CD14-positive monocyte (primary cell): ENCODE data around the gene GJA4. TPM values are rescaled to one million over a fixed set of nuclear protein-coding genes. Genes with fewer than 3 reads are reported as not detected.
"Not testable (repeated sequence)": the region's sequence is repeated elsewhere in the genome, so short reads cannot be mapped to it uniquely, and the experiment has no call there.

ENCODE experiments used
- DNase-seq, 3 donors: peaks; one replicate each; pipeline ENCODE4 v3.0.0-alpha.2; 2011 to 2022
- H2AFZ ChIP-seq: 2 replicates; pipeline ENCODE4 v1.6.0; 2012; ENCODE audit warnings: mild to moderate bottlenecking, low read depth, low read length, inconsistent platforms; ENCODE audit not compliant: insufficient read depth, poor library complexity, severe bottlenecking
- H3K27ac ChIP-seq, 2 donors: 1 replicate in 1 of 2; 2 replicates in 1 of 2; pipeline ENCODE4 v1.5.1; 2012 to 2013; ENCODE audit warnings: low read length in 2 of 2, control low read depth in 1 of 2, inconsistent platforms in 1 of 2, low read depth in 1 of 2, mild to moderate bottlenecking in 1 of 2
- H3K27me3 ChIP-seq, 2 donors: one replicate each; pipeline versions ENCODE4 v1.6.0 to v1.6.1; 2011 to 2013; ENCODE audit warnings: low read length in 2 of 2; ENCODE audit not compliant: control insufficient read depth in 2 of 2, insufficient read depth in 2 of 2
- H3K36me3 ChIP-seq, 2 donors: replicated peaks in 1 of 2; 1 replicate in 1 of 2; 2 replicates in 1 of 2; pipeline versions ENCODE4 v1.5.1 to v1.6.1; 2012 to 2013; ENCODE audit warnings: low read length in 2 of 2, control low read depth in 1 of 2, inconsistent platforms in 1 of 2, mild to moderate bottlenecking in 1 of 2; ENCODE audit not compliant: insufficient read depth in 2 of 2, control insufficient read depth in 1 of 2
- H3K4me1 ChIP-seq, 2 donors: 1 replicate in 1 of 2; 2 replicates in 1 of 2; pipeline versions ENCODE4 v1.5.1 to v1.6.1; 2012 to 2013; ENCODE audit warnings: low read length in 2 of 2, control low read depth in 1 of 2, inconsistent platforms in 1 of 2, mild to moderate bottlenecking in 1 of 2, moderate library complexity in 1 of 2; ENCODE audit not compliant: insufficient read depth in 2 of 2, control insufficient read depth in 1 of 2
- H3K4me2 ChIP-seq: replicated peaks from 2 replicates; pipeline ENCODE3; 2012; ENCODE audit warnings: low read length, moderate library complexity, mild to moderate bottlenecking; ENCODE audit not compliant: poor library complexity, severe bottlenecking; ENCODE audit errors: extremely low read depth
- H3K4me3 ChIP-seq, 3 experiments: fragments of 200-600 bp in 1 of 3; sonication (generic) in 1 of 3; replicated peaks in 1 of 3; 1 replicate in 2 of 3; 2 replicates in 1 of 3; pipeline ENCODE4 v1.5.1; 2011 to 2013; ENCODE audit warnings: low read length in 3 of 3, mild to moderate bottlenecking in 3 of 3, control low read depth in 2 of 3, low read depth in 2 of 3, inconsistent platforms in 1 of 3, moderate library complexity in 1 of 3
- H3K79me2 ChIP-seq: 2 replicates; pipeline ENCODE4 v1.6.0; 2012; ENCODE audit warnings: mild to moderate bottlenecking, control low read depth, inconsistent platforms, low read length, moderate library complexity; ENCODE audit not compliant: insufficient read depth
- H3K9ac ChIP-seq: 2 replicates; pipeline ENCODE4 v1.6.0; 2017; ENCODE audit warnings: low read length, mild to moderate bottlenecking; ENCODE audit not compliant: insufficient read depth, poor library complexity, severe bottlenecking
- H3K9me3 ChIP-seq, 2 donors: replicated peaks in 1 of 2; 1 replicate in 1 of 2; 2 replicates in 1 of 2; pipeline versions ENCODE4 v1.5.1 to v1.6.1; 2012 to 2013; ENCODE audit warnings: low read length in 2 of 2, control low read depth in 1 of 2; ENCODE audit not compliant: control insufficient read depth in 1 of 2, insufficient read depth in 1 of 2
- H4K20me1 ChIP-seq: 2 replicates; pipeline ENCODE4 v1.6.0; 2012; ENCODE audit warnings: mild to moderate bottlenecking, low read length, control low read depth, moderate library complexity; ENCODE audit not compliant: insufficient read depth
- H3K27ac Mint-ChIP-seq, 7 donors: one replicate each; pipeline ENCODE4 v1.8.0; 2020; ENCODE audit warnings: mild to moderate bottlenecking in 7 of 7, mixed read lengths in 7 of 7, moderate library complexity in 6 of 7, inconsistent platforms in 2 of 7
- H3K27me3 Mint-ChIP-seq, 3 donors: one replicate each; pipeline ENCODE4 v1.8.0; 2021 to 2022; ENCODE audit warnings: low read depth in 3 of 3, mild to moderate bottlenecking in 3 of 3, mixed read lengths in 3 of 3, moderate library complexity in 3 of 3, inconsistent platforms in 1 of 3
- H3K36me3 Mint-ChIP-seq, 2 donors: one replicate each; pipeline ENCODE4 v1.8.0; 2020; ENCODE audit warnings: mixed read lengths in 2 of 2, inconsistent platforms in 1 of 2, mild to moderate bottlenecking in 1 of 2
- H3K4me1 Mint-ChIP-seq: one replicate; pipeline ENCODE4 v1.8.0; 2020; ENCODE audit warnings: mild to moderate bottlenecking, mixed read lengths
- H3K4me3 Mint-ChIP-seq, 2 donors: one replicate each; pipeline ENCODE4 v1.8.0; 2020; ENCODE audit warnings: mild to moderate bottlenecking in 2 of 2, mixed read lengths in 2 of 2, moderate library complexity in 1 of 2
- H3K9me3 Mint-ChIP-seq, 7 donors: one replicate each; pipeline ENCODE4 v1.8.0; 2020 to 2022; ENCODE audit warnings: mixed read lengths in 7 of 7, mild to moderate bottlenecking in 6 of 7, moderate library complexity in 6 of 7, inconsistent platforms in 2 of 7
- WGBS: methylation state at CpG from one replicate; pipeline ENCODE4 v1.1.5; 2013; ENCODE audit warnings: missing lambda C conversion rate; ENCODE audit not compliant: insufficient coverage; 5-methylcytosine and 5-hydroxymethylcytosine counted together
- intact Hi-C, 2 donors: fragments of 100-400 bp; cut with micrococcal nuclease; formaldehyde crosslinking; loops; one replicate each; pipeline versions ENCODE4 v1.15.0 to v1.15.1; 2023
- polyA plus RNA-seq, 3 donors: library from polyadenylated mRNA; depleted of rRNA in 1 of 3; unstranded in 2 of 3; stranded (reverse) in 1 of 3; fragments of 300-500 nt in 2 of 3; fragments of >200 nt in 1 of 3; fragmentation: Illumina TruSeq in 2 of 3; gene quantifications; 1 replicate in 2 of 3; 2 replicates in 1 of 3; pipeline ENCODE4 v1.2.3, GENCODE V29; 2012 to 2021
- TF ChIP-seq, protein P1 (sequence below): fragments of 200-600 bp; IDR thresholded peaks from one replicate; pipeline ENCODE4 v1.8.0; 2022; ENCODE audit warnings: antibody characterized with exemption, mild to moderate bottlenecking

GJA4 gene
- polyA plus RNA-seq, 3 donors: not detected

- Histone ChIP-seq H3K36me3 (no peaks in the 10 kb centered on the region), H4K20me1 (no peaks in the 10 kb centered on the region), H3K27ac (no peak overlapping the region), H3K4me1 (no peaks in the 10 kb centered on the region), H3K79me2 (no peaks in the 10 kb centered on the region), H3K9ac (no peak overlapping the region), H2AFZ (no peak overlapping the region), H3K27me3 (no peaks in the 10 kb centered on the region), H3K9me3 (no peaks in the 10 kb centered on the region), H3K4me3 (no peak overlapping the region), H3K4me2 (no peak overlapping the region)
- Mint-ChIP-seq H3K27ac (no peak overlapping the region), H3K4me3 (no peak overlapping the region), H3K4me1 (no peaks in the 10 kb centered on the region), H3K27me3 (peaks cover 1 to 3% (median 3%) of the 10 kb centered on the region in 3 donors), H3K36me3 (no peaks in the 10 kb centered on the region), H3K9me3 (peaks cover 0 to 2% (median 0%) of the 10 kb centered on the region in 7 donors)
- intact Hi-C loops: no loop called here
- TF ChIP-seq, protein P1, sequence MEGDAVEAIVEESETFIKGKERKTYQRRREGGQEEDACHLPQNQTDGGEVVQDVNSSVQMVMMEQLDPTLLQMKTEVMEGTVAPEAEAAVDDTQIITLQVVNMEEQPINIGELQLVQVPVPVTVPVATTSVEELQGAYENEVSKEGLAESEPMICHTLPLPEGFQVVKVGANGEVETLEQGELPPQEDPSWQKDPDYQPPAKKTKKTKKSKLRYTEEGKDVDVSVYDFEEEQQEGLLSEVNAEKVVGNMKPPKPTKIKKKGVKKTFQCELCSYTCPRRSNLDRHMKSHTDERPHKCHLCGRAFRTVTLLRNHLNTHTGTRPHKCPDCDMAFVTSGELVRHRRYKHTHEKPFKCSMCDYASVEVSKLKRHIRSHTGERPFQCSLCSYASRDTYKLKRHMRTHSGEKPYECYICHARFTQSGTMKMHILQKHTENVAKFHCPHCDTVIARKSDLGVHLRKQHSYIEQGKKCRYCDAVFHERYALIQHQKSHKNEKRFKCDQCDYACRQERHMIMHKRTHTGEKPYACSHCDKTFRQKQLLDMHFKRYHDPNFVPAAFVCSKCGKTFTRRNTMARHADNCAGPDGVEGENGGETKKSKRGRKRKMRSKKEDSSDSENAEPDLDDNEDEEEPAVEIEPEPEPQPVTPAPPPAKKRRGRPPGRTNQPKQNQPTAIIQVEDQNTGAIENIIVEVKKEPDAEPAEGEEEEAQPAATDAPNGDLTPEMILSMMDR: no peak
- DNase-seq: no peak
Measured at GRCh38 chr1:34816332-34816731, 23.5 kb downstream of the GJA4 start.

DNA sequence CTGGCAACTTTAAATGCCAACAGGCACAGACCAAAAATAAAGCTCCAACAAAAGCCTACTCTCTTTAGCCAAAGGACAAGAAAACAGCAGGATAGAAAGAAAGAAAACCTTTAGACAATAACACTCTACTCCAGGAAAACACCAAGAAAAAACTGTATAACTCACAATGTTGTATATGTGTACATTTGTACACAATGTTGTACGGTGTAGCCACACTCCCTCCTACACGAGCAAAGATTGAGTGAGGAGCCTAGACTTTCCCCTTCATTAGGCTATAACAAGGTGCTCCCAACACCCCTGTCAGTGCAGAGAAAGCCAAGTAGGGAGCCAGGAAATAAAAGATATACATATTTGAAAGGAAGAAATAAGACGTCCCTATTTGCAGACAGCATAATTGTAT is 24.0 kb downstream of the GJA4 start:
- Histone ChIP-seq H3K27me3 (no peaks in the 10 kb centered on the region), H3K9me3 (no peaks in the 10 kb centered on the region), H3K36me3 (no peaks in the 10 kb centered on the region), H4K20me1 (no peaks in the 10 kb centered on the region), H3K79me2 (no peaks in the 10 kb centered on the region), H3K4me2 (no peak overlapping the region), H3K9ac (no peak overlapping the region), H2AFZ (no peak overlapping the region), H3K4me3 (no peak overlapping the region), H3K4me1 (no peaks in the 10 kb centered on the region), H3K27ac (no peak overlapping the region)
- Mint-ChIP-seq H3K27ac (no peak overlapping the region), H3K36me3 (no peaks in the 10 kb centered on the region), H3K4me3 (no peak overlapping the region), H3K4me1 (peaks cover 4% of the 10 kb centered on the region), H3K9me3 (peaks cover 0 to 2% (median 0%) of the 10 kb centered on the region in 7 donors), H3K27me3 (peaks cover 1 to 4% (median 3%) of the 10 kb centered on the region in 3 donors)
- intact Hi-C loops: no loop called here
- DNase-seq: no peak
- WGBS: no CpG with 5 or more reads among the region's 3 CpGs
- TF ChIP-seq, protein P1: no peak

DNA sequence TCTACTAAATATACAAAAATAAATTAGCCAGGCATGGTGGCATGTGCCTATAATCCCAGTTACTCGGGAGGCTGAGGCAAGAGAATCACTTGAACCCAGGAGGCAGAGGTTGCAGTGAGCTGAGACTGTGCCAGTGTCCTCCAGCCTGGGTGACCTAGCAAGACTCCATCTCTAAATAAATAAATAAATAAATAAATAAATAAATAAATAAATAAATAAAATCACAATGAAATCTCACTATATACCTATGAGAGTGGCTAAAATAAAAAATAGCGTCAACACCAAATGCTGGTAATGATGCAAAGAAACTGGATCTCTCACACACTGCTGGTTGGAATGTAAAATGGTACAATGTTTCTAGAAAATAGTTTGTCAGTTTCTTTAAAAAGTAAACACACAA is 26.1 kb downstream of the GJA4 start:
- H3K79me2 ChIP-seq, intact Hi-C loops, H3K27ac ChIP-seq, H3K4me2 ChIP-seq, H4K20me1 ChIP-seq, H3K4me1 Mint-ChIP-seq, H3K9me3 ChIP-seq, H3K27me3 ChIP-seq, H3K4me1 ChIP-seq, H3K36me3 ChIP-seq, DNase-seq, H3K9ac ChIP-seq, H3K4me3 ChIP-seq, H2AFZ ChIP-seq, H3K9me3 Mint-ChIP-seq, H3K4me3 Mint-ChIP-seq, H3K27ac Mint-ChIP-seq, H3K27me3 Mint-ChIP-seq, H3K36me3 Mint-ChIP-seq: not testable (repeated sequence)
- 57% methylated on average over 1 of the region's 2 CpGs for WGBS
